ENCODE results near the gene MED13.
"Not testable (repeated sequence)": the region's sequence is repeated elsewhere in the genome, so short reads cannot be mapped to it uniquely, and the experiment has no call there.

MED13 gene

GRCh38 chr17:61926826-61927207 lies 138.3 kb downstream of the MED13 start:
- Histone ChIP-seq H3K9ac (ENCODE audit: low read depth, low read length) (peak overlapping the region; percentile 81), H3K9me3 (ENCODE audit: control insufficient read depth, insufficient read depth, low read length) (no peaks in the 10 kb centered on the region), H3K36me3 (ENCODE audit: insufficient read depth, low read length) (no peaks in the 10 kb centered on the region), H3K4me1 (ENCODE audit: insufficient read depth, low read length) (peaks cover 6% of the 10 kb centered on the region; the same call in 1 of the 2 replicates)

GRCh38 chr17:61915162-61915561 lies 149.9 kb downstream of the MED13 start:
- not testable (repeated sequence) for H3K4me1 ChIP-seq (ENCODE audit: insufficient read depth, low read length); H3K9me3 ChIP-seq (ENCODE audit: control insufficient read depth, insufficient read depth, low read length); H3K9ac ChIP-seq (ENCODE audit: low read depth, low read length)
- H3K36me3 ChIP-seq (ENCODE audit: insufficient read depth, low read length) = peaks cover 17% of the 10 kb centered on the region; the same call in 1 of the 2 replicates

- no peaks in the 10 kb centered on the region for H3K9me3 ChIP-seq (ENCODE audit: control insufficient read depth, insufficient read depth, low read length)
- no peaks in the 10 kb centered on the region for H3K4me1 ChIP-seq (ENCODE audit: insufficient read depth, low read length)
- H3K9ac ChIP-seq (ENCODE audit: low read depth, low read length) = no peak overlapping the region
- peaks cover 18% of the 10 kb centered on the region; the same call in 1 of the 2 replicates for H3K36me3 ChIP-seq (ENCODE audit: insufficient read depth, low read length)
Measured at GRCh38 chr17:61908292-61909037, 156.6 kb downstream of the MED13 start.

- no peak overlapping the region for H3K9ac ChIP-seq (ENCODE audit: low read depth, low read length)
- H3K4me1 ChIP-seq (ENCODE audit: insufficient read depth, low read length) = no peaks in the 10 kb centered on the region
- H3K9me3 ChIP-seq (ENCODE audit: control insufficient read depth, insufficient read depth, low read length) = no peaks in the 10 kb centered on the region
- H3K36me3 ChIP-seq (ENCODE audit: insufficient read depth, low read length) = peaks cover 21% of the 10 kb centered on the region
Measured at GRCh38 chr17:61907361-61907760, 157.7 kb downstream of the MED13 start.

GRCh38 chr17:61904094-61904710 lies 160.9 kb downstream of the MED13 start:
- H3K4me1 ChIP-seq (ENCODE audit: insufficient read depth, low read length) = no peaks in the 10 kb centered on the region
- H3K9me3 ChIP-seq (ENCODE audit: control insufficient read depth, insufficient read depth, low read length) = no peaks in the 10 kb centered on the region
- peaks cover 10% of the 10 kb centered on the region for H3K36me3 ChIP-seq (ENCODE audit: insufficient read depth, low read length)
- no peak overlapping the region for H3K9ac ChIP-seq (ENCODE audit: low read depth, low read length)

GRCh38 chr17:61903251-61903650 lies 161.8 kb downstream of the MED13 start:
- Histone ChIP-seq H3K9ac (ENCODE audit: low read depth, low read length) (no peak overlapping the region), H3K36me3 (ENCODE audit: insufficient read depth, low read length) (peaks cover 10% of the 10 kb centered on the region), H3K4me1 (ENCODE audit: insufficient read depth, low read length) (no peaks in the 10 kb centered on the region), H3K9me3 (ENCODE audit: control insufficient read depth, insufficient read depth, low read length) (no peaks in the 10 kb centered on the region)

- no peaks in the 10 kb centered on the region for H3K9me3 ChIP-seq (ENCODE audit: control insufficient read depth, insufficient read depth, low read length)
- no peak overlapping the region for H3K9ac ChIP-seq (ENCODE audit: low read depth, low read length)
- H3K36me3 ChIP-seq (ENCODE audit: insufficient read depth, low read length) = peaks cover 10% of the 10 kb centered on the region
Measured at GRCh38 chr17:61897548-61898180, 167.4 kb downstream of the MED13 start.

GRCh38 chr17:61895391-61895790 lies 169.7 kb downstream of the MED13 start:
- Histone ChIP-seq H3K9ac (ENCODE audit: low read depth, low read length) (no peak overlapping the region), H3K9me3 (ENCODE audit: control insufficient read depth, insufficient read depth, low read length) (no peaks in the 10 kb centered on the region), H3K36me3 (ENCODE audit: insufficient read depth, low read length) (peaks cover 5% of the 10 kb centered on the region; the same call in 1 of the 2 replicates), H3K4me1 (ENCODE audit: insufficient read depth, low read length) (no peaks in the 10 kb centered on the region)

More at GRCh38 chr17:61897548-61898180, 167.4 kb downstream of the MED13 start:
- H3K4me1 ChIP-seq (ENCODE audit: insufficient read depth, low read length) = no peaks in the 10 kb centered on the region

- not testable (repeated sequence) for H3K9me3 ChIP-seq (ENCODE audit: control insufficient read depth, insufficient read depth, low read length); H3K4me1 ChIP-seq (ENCODE audit: insufficient read depth, low read length); H3K9ac ChIP-seq (ENCODE audit: low read depth, low read length); H3K36me3 ChIP-seq (ENCODE audit: insufficient read depth, low read length)
Measured at GRCh38 chr17:61894310-61894709, 170.8 kb downstream of the MED13 start.
